ENCODE results near the gene STRN4.
"Not testable (repeated sequence)": the region's sequence is repeated elsewhere in the genome, so short reads cannot be mapped to it uniquely, and the experiment has no call there.

STRN4 gene

DNA sequence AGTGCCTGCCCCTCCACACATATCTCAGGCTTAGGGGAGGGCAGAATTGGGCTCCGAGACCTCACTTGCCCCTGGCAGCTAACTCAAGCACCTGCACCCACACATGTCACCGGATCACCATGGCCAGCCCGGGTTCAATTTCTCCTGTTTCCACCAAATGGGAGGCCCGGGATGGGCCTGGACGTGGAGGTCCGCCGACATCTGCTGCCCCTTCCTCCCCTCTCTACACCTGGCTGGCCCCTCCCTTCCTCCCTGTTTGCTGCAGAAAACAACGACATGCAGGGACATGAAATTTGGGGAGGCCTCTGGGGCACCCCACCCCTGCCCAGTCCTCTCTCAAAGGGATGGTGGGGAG lies 30.7 kb downstream of the STRN4 start:
- peak overlapping the region; percentile 81 for H3K4me3 ChIP-seq (ENCODE audit: low read depth, low read length)
- DNase-seq (ENCODE audit: low read depth) = no peak
- TF ChIP-seq, protein P1, sequence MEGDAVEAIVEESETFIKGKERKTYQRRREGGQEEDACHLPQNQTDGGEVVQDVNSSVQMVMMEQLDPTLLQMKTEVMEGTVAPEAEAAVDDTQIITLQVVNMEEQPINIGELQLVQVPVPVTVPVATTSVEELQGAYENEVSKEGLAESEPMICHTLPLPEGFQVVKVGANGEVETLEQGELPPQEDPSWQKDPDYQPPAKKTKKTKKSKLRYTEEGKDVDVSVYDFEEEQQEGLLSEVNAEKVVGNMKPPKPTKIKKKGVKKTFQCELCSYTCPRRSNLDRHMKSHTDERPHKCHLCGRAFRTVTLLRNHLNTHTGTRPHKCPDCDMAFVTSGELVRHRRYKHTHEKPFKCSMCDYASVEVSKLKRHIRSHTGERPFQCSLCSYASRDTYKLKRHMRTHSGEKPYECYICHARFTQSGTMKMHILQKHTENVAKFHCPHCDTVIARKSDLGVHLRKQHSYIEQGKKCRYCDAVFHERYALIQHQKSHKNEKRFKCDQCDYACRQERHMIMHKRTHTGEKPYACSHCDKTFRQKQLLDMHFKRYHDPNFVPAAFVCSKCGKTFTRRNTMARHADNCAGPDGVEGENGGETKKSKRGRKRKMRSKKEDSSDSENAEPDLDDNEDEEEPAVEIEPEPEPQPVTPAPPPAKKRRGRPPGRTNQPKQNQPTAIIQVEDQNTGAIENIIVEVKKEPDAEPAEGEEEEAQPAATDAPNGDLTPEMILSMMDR (conservative IDR thresholded peaks at IDR 0.05; ENCODE audit: low read depth, low read length) = no peak

DNA sequence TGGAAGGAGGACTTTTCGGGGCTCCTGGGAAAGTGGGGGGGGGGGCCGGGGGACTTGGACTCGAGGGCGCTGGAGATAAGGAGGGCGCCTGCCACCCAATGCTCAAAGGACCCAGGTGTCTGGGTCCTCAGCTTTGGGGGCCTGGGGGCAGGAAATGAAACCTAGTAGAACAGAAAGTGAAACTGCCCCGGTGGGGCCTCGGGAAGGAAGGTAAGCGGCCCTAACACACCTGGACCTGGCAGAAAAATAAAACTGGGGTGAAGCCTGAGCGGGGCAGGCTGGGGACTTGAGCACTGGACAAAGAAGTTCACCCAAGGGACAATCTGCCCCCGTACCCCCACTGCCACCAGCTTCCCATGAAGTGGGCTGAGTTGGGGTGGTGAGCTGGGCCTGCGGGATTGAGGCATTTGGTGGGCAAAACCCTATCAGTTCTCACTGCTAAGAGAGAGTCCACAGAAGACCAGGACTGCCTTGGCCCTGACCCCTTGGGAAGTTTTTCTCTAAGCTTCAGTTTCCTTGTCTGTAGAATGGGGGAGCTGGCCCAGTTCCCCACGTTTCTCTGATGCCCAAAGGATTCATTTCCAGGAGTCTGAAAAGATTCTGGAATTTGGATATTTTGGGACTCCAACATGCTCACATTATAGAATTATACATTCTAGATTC lies 31.7 kb downstream of the STRN4 start:
- TF ChIP-seq, protein P1 (conservative IDR thresholded peaks at IDR 0.05; ENCODE audit: low read depth, low read length) = no peak
- H3K4me3 ChIP-seq (ENCODE audit: low read depth, low read length) = peak overlapping the region; percentile 74
- DNase-seq (ENCODE audit: low read depth) = no peak

DNA sequence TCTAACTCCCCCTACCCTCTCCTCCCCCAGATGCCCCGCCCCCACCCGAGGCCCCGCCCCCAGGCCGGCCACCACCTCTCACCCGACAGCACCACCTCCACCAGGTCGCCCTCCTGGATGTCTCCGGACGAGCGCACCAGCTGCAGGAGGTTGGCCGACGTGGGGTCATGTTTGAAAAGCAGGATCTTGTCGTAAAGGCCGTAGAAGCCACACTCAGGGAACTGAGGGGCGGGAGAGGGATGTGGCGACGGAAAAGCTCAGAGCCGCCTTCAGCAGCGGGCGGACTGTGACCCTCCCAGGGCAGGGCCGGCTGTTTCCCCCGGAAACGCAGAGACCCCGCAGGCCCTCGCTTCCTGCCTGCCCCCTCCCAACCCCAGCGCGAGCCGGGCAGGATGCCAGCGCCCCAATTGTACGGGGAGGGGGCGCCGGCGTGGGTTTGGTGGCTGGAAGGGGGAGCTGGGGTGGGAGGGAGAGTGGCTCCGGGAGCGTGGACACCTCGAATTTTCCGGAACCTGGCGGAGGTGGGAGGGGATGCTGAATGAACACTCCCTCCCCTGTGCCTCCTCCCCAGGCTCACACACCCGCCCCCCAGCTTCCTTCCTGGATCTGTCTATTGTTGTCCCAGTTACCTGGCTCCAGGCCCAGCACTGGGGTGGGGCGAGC lies 32.3 kb downstream of the STRN4 start:
- DNase-seq (ENCODE audit: low read depth) = peak; percentile 85
- TF ChIP-seq, protein P1 (conservative IDR thresholded peaks at IDR 0.05; ENCODE audit: low read depth, low read length) = no peak
- peak overlapping the region; percentile 74 for H3K4me3 ChIP-seq (ENCODE audit: low read depth, low read length)

DNA sequence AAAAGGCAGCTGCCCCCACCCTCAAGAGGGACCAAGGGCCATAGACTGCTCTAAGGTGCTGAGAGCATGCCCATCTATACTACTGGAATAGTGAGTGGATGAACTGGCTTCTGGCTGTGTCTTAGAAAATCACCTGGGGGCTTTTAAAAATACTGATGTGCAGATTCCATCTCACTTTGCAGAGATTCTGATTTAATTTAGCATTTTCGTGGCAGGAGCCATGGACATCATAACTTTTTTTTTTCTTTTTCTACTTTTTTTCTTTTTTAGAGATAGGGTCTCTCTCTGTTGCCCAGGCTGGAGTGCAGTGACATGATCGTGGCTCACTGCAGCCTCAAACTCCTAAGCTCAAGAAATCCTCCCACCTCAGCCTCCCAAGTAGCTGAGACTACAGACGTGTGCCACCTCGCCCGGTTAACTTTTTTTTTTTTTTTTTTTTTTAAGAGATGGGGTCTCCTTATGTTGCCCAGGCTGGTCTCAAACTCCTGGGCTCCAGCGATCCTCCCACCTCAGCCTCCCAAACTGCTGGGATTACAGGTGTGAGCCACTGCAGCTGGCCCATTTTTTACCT lies 33.4 kb downstream of the STRN4 start:
- not testable (repeated sequence) for H3K4me3 ChIP-seq (ENCODE audit: low read depth, low read length); DNase-seq (ENCODE audit: low read depth)

DNA sequence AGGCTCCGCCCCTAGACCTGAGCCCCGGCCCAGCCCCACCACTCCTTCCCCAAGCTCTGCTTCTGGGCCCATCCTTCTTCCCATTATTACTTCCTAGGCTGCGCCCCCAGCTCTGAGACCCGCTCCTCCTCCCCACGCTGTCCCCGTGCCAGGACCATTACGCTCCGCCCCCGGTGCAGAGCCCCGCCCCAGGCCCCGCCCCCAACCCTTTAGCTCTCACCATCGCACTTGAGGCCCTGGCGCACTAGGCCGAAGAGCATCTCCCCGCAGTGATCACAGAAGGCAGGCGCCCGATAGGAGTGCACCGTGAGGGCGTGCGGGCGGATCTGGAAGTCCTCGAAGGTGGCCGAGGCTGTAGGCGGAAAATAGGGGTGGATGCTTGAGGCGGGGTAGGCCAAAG lies 35.6 kb downstream of the STRN4 start:
- TF ChIP-seq, protein P1 (conservative IDR thresholded peaks at IDR 0.05; ENCODE audit: low read depth, low read length) = no peak
- H3K4me3 ChIP-seq (ENCODE audit: low read depth, low read length) = no peak overlapping the region
- DNase-seq (ENCODE audit: low read depth) = no peak

DNA sequence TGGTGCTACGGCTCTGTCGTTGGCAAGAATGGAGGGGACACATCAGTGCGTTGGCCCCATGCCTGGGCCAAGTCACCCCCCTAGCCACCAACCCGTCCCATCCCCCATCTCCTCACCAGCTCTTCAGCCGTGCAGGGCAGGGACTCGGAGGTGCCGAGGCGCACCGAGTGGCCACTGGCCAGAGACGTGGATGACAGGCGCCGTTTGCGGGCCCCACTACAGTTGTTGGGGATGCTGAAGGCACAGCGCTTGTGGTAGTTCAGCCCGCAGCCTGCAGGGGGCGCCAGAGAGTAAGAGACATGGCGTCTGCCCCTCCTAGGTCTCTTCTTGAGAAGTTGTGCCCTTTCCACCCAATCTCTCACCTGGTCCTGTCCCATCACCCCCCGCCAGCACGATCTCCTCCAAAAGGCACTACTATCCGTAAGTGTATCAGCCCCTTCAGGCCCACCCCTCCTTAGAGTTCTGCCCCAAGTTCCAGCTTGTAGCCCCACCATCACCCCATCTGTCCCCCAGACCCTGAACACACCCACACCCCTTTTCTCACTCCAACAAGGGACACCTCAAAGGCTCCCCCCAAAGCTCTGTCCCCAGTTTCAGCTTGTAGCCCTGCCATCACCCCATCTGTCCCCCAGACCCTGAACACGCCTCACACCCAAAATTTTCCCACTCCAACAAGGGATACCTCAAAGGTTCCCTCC lies 41.7 kb downstream of the STRN4 start:
- no peak overlapping the region for H3K4me3 ChIP-seq (ENCODE audit: low read depth, low read length)
- TF ChIP-seq, protein P1 (conservative IDR thresholded peaks at IDR 0.05; ENCODE audit: low read depth, low read length) = peak; percentile 90
- peak; percentile 52 for DNase-seq (ENCODE audit: low read depth)

DNA sequence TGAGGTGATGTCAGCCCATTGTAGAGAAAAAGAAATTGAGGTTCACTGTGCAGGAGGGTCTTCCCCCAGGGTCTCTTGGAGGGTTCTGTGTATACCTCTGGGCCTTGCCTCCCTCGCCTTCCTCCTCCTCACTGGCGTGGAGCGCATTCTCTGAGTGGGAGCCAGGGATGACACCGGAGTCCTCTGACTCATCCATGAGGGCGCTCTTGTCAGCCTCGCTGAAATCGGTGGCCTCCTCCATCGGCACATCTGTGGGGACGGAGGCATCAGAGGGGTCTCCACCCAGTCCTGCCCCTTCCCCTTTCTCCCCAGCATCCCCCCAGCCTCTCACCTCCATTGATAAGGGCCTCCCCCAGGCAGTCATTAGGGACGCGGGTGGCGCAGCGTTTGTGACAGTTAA lies 45.5 kb downstream of the STRN4 start:
- TF ChIP-seq, protein P1 (conservative IDR thresholded peaks at IDR 0.05; ENCODE audit: low read depth, low read length) = no peak
- DNase-seq (ENCODE audit: low read depth) = no peak
- no peak overlapping the region for H3K4me3 ChIP-seq (ENCODE audit: low read depth, low read length)

Data from choroid plexus epithelial cell (primary cell).